Neural cell (in vitro differentiated cells): ENCODE data around the gene HIBCH.

ENCODE experiments used
- CTCF ChIP-seq: fragments of 450-650 bp; IDR thresholded peaks from 2 replicates; pipeline ENCODE4 v1.5.1; 2014; ENCODE audit warnings: antibody characterized with exemption, mild to moderate bottlenecking, moderate library complexity; ENCODE audit not compliant: poor library complexity, severe bottlenecking
- POLR2AphosphoS5 ChIP-seq: IDR thresholded peaks from 2 replicates; pipeline ENCODE4 v1.6.1; 2012
- RAD21 ChIP-seq: fragments of 450-650 bp; conservative IDR thresholded peaks from 2 replicates; pipeline ENCODE4 v1.6.1; 2014; ENCODE audit warnings: antibody characterized with exemption, mild to moderate bottlenecking, moderate library complexity

- TF ChIP-seq CTCF: no peak
- no peak for TF ChIP-seq POLR2AphosphoS5
- no peak for TF ChIP-seq RAD21
These were observed 105.9 kb downstream of the HIBCH start for GRCh38 chr2:190213441-190214335.
